Esophagus muscularis mucosa (tissue), 4 donors: ENCODE measurements around the gene ATRIP. TPM values are rescaled to one million over a fixed set of nuclear protein-coding genes. Genes with fewer than 3 reads are reported as not detected.
"Not testable (repeated sequence)": the region's sequence is repeated elsewhere in the genome, so short reads cannot be mapped to it uniquely, and the experiment has no call there.

ENCODE experiments used
- DNase-seq: peaks from one replicate; pipeline ENCODE4 v3.0.0-alpha.2; 2017; ENCODE audit errors: extremely low spot score
- H3K27ac ChIP-seq, 4 donors: fragments of 200-600 bp; sonication (generic); replicated peaks in 1 of 4; 1 replicate in 3 of 4; 2 replicates in 1 of 4; pipeline ENCODE4 v1.5.1; 2016 to 2019; ENCODE audit warnings: mild to moderate bottlenecking in 1 of 4
- H3K27me3 ChIP-seq, 4 donors: fragments of 200-600 bp; sonication (generic); one replicate each; pipeline versions ENCODE4 v1.5.1 to v1.6.0; 2016 to 2019
- H3K36me3 ChIP-seq, 4 donors: fragments of 200-600 bp; sonication (generic); one replicate each; pipeline ENCODE4 v1.5.1; 2016 to 2019
- H3K4me1 ChIP-seq, 4 donors: fragments of 200-600 bp; sonication (generic); one replicate each; pipeline ENCODE4 v1.5.1; 2016 to 2019
- H3K4me3 ChIP-seq, 4 donors: fragments of 200-600 bp; sonication (generic); 1 replicate in 2 of 4; 2 replicates in 2 of 4; pipeline ENCODE4 v1.5.1; 2016 to 2019; ENCODE audit warnings: mild to moderate bottlenecking in 4 of 4, moderate library complexity in 1 of 4
- H3K9me3 ChIP-seq, 4 donors: fragments of 200-600 bp; sonication (generic); 1 replicate in 3 of 4; 2 replicates in 1 of 4; pipeline ENCODE4 v1.5.1; 2016 to 2019
- EP300 ChIP-seq: sonication (generic); formaldehyde crosslinking; IDR thresholded peaks from one replicate; pipeline ENCODE4 v1.6.1; 2017; ENCODE audit warnings: antibody characterized with exemption
- POLR2A ChIP-seq: fragments of 450-650 bp; IDR thresholded peaks from one replicate; pipeline ENCODE4 v1.6.1; 2017; ENCODE audit warnings: antibody characterized with exemption, moderate library complexity, mild to moderate bottlenecking, low read depth
- POLR2AphosphoS5 ChIP-seq, 2 donors: sonication (generic); formaldehyde crosslinking; IDR thresholded peaks; one replicate each; pipeline ENCODE4 v1.6.1; 2017; ENCODE audit warnings: antibody characterized with exemption in 2 of 2
- WGBS: methylation state at CpG from one replicate; pipeline ENCODE4 v1.1.5; 2018; 5-methylcytosine and 5-hydroxymethylcytosine counted together
- intact Hi-C: fragments of 100-400 bp; cut with DNase I; formaldehyde crosslinking; loops from one replicate; pipeline ENCODE4 v1.15.1; 2023
- total RNA-seq, 4 donors: library from RNA; depleted of rRNA; stranded (reverse); fragments of >200 nt; gene quantifications; one replicate each; pipeline versions ENCODE4 v1.1.0 to v1.2.1, GENCODE V29; 2016
- TF ChIP-seq, protein P1 (sequence below), 3 experiments: fragments of 200-600 bp in 2 of 3; fragments of 450-650 bp in 1 of 3; sonication (generic) in 2 of 3; IDR thresholded peaks; one replicate each; pipeline ENCODE4 v1.5.1; 2017 to 2019; ENCODE audit warnings: antibody characterized with exemption in 3 of 3, mild to moderate bottlenecking in 2 of 3, moderate library complexity in 1 of 3

ATRIP gene
- total RNA-seq, 4 donors from 2014 or later: 4.2 to 8.5 (median 5.3) TPM

GRCh38 chr3:48451270-48451669, 4.7 kb downstream of the ATRIP start:
- WGBS: 94% methylated on average over 1 of the region's 1 CpG
- DNase-seq: no peak
- Histone ChIP-seq H3K4me1 (peaks cover 8 to 21% (median 14%) of the 10 kb centered on the region in 4 donors), H3K9me3 (no peaks in the 10 kb centered on the region), H3K4me3 (no peak overlapping the region), H3K36me3 (peaks cover 11 to 62% (median 49%) of the 10 kb centered on the region in 4 donors), H3K27me3 (no peaks in the 10 kb centered on the region), H3K27ac (no peak overlapping the region)
- no peak for TF ChIP-seq POLR2A
- no peak for TF ChIP-seq EP300
- TF ChIP-seq, protein P1, sequence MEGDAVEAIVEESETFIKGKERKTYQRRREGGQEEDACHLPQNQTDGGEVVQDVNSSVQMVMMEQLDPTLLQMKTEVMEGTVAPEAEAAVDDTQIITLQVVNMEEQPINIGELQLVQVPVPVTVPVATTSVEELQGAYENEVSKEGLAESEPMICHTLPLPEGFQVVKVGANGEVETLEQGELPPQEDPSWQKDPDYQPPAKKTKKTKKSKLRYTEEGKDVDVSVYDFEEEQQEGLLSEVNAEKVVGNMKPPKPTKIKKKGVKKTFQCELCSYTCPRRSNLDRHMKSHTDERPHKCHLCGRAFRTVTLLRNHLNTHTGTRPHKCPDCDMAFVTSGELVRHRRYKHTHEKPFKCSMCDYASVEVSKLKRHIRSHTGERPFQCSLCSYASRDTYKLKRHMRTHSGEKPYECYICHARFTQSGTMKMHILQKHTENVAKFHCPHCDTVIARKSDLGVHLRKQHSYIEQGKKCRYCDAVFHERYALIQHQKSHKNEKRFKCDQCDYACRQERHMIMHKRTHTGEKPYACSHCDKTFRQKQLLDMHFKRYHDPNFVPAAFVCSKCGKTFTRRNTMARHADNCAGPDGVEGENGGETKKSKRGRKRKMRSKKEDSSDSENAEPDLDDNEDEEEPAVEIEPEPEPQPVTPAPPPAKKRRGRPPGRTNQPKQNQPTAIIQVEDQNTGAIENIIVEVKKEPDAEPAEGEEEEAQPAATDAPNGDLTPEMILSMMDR (IDR thresholded peaks at IDR 0.05): no peak
- no peak for TF ChIP-seq POLR2AphosphoS5 (IDR thresholded peaks at IDR 0.05)
- intact Hi-C loops: no loop called here

DNA sequence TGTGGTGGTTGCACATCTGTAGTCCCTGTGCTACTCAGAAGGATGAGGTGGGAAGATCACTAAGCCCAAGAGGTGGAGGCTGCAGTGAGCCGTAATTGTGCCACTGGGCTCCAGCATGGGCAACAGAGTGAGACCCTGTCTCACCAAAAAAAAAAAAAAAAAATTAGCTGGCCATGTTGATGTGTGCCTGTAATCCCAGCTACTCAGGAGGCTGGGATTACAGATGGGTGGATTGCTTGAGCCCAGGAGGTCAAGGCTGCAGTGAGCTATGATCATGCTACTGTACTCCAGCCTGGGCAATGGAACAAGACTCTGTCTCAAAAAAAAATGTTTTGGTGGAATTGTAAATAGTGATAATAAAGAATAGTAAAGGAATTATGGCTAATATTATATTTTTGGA, 9.9 kb downstream of the ATRIP start:
- no peaks in the 10 kb centered on the region for H3K27me3 ChIP-seq
- no peaks in the 10 kb centered on the region for H3K4me1 ChIP-seq
- DNase-seq: no peak
- H3K9me3 ChIP-seq: no peaks in the 10 kb centered on the region
- 100% methylated on average over 1 of the region's 1 CpG for WGBS
- H3K27ac ChIP-seq: no peak overlapping the region
- peaks cover 42 to 98% (median 87%) of the 10 kb centered on the region in 4 donors for H3K36me3 ChIP-seq
- no peak for TF ChIP-seq POLR2A
- intact Hi-C loops: no loop called here
- H3K4me3 ChIP-seq: no peak overlapping the region

GRCh38 chr3:48459331-48459730, 12.8 kb downstream of the ATRIP start:
- H3K9me3 ChIP-seq: no peaks in the 10 kb centered on the region
- 94% methylated on average over 3 of the region's 3 CpGs for WGBS
- H3K36me3 ChIP-seq: peaks cover 39 to 83% (median 71%) of the 10 kb centered on the region in 4 donors
- no peak for DNase-seq
- H3K27me3 ChIP-seq: no peaks in the 10 kb centered on the region
- intact Hi-C loops: no loop called here
- no peak overlapping the region for H3K27ac ChIP-seq
- TF ChIP-seq, protein P1 (IDR thresholded peaks at IDR 0.05): no peak
- TF ChIP-seq EP300 (no peak), POLR2AphosphoS5 (IDR thresholded peaks at IDR 0.05) (no peak), POLR2A (no peak)
- no peak overlapping the region for H3K4me3 ChIP-seq
- peaks cover 0 to 2% (median under 1%) of the 10 kb centered on the region in 4 donors for H3K4me1 ChIP-seq

- H3K36me3 ChIP-seq: peaks cover 33 to 83% (median 70%) of the 10 kb centered on the region in 4 donors
- TF ChIP-seq POLR2A: no peak
- no peak for TF ChIP-seq EP300
- TF ChIP-seq POLR2AphosphoS5 (IDR thresholded peaks at IDR 0.05): no peak
- TF ChIP-seq, protein P1 (IDR thresholded peaks at IDR 0.05): no peak
- no peaks in the 10 kb centered on the region for H3K9me3 ChIP-seq
- no peak overlapping the region for H3K27ac ChIP-seq
- WGBS: 82% methylated on average over 7 of the region's 7 CpGs
- peaks cover 4 to 8% (median 6%) of the 10 kb centered on the region in 4 donors for H3K4me1 ChIP-seq
- H3K4me3 ChIP-seq: no peak overlapping the region
- intact Hi-C loops: no loop called here
- no peaks in the 10 kb centered on the region for H3K27me3 ChIP-seq
- no peak for DNase-seq
These were observed 13.4 kb downstream of the ATRIP start for GRCh38 chr3:48459773-48460516.

- Histone ChIP-seq H3K9me3 (no peaks in the 10 kb centered on the region), H3K27me3 (no peaks in the 10 kb centered on the region), H3K36me3 (peaks cover 31 to 78% (median 64%) of the 10 kb centered on the region in 4 donors), H3K4me1 (peaks cover 10 to 14% (median 11%) of the 10 kb centered on the region in 4 donors), H3K27ac (no peak overlapping the region), H3K4me3 (no peak overlapping the region)
- 92% methylated on average over 3 of the region's 3 CpGs for WGBS
- TF ChIP-seq POLR2AphosphoS5 (IDR thresholded peaks at IDR 0.05): no peak
- TF ChIP-seq EP300: no peak
- TF ChIP-seq POLR2A: no peak
- TF ChIP-seq, protein P1 (IDR thresholded peaks at IDR 0.05): no peak
- no peak for DNase-seq
- intact Hi-C loops: no loop called here
These were observed 14.0 kb downstream of the ATRIP start for GRCh38 chr3:48460517-48460902.

- DNase-seq, H3K9me3 ChIP-seq, H3K4me3 ChIP-seq, intact Hi-C loops, H3K27ac ChIP-seq, H3K27me3 ChIP-seq: not testable (repeated sequence)
- H3K4me1 ChIP-seq: peaks cover 22 to 25% (median 23%) of the 10 kb centered on the region in 4 donors
- peaks cover 31 to 65% (median 53%) of the 10 kb centered on the region in 4 donors for H3K36me3 ChIP-seq
- WGBS: 91% methylated on average over 7 of the region's 7 CpGs
These were observed 15.2 kb downstream of the ATRIP start for GRCh38 chr3:48461767-48462166.
